Activated B cell treated with CpG ODN at 0.5 μM for 24 hours (primary cell): ENCODE results near the gene HBM. TPM values are rescaled to one million over a fixed set of nuclear protein-coding genes. Genes with fewer than 3 reads are reported as not detected.
"Not testable (repeated sequence)": the region's sequence is repeated elsewhere in the genome, so short reads cannot be mapped to it uniquely, and the experiment has no call there.

Experiments used
- ATAC-seq: fragments of 200-7000 bp; cut with Tn5 transposase; one replicate; pipeline ENCODE4 v1.10.0; 2021; ENCODE audit warnings: low read depth, mild to moderate bottlenecking, moderate library complexity
- CTCF ChIA-PET: fragments of 350-600 bp; sonication (Branson Sonifier 250); formaldehyde crosslinking; loops from one replicate; lab custom pipeline; 2021; ENCODE audit warnings: antibody characterized with exemption; lab: Charles Lee
- POLR2A ChIA-PET: fragments of 350-600 bp; sonication (Branson Sonifier 250); formaldehyde crosslinking; loops from one replicate; lab custom pipeline; 2021; ENCODE audit warnings: antibody characterized with exemption; lab: Charles Lee
- DNase-seq: peaks from one replicate; pipeline ENCODE4 v3.0.0; 2022
- H3K27ac Mint-ChIP-seq: one replicate; pipeline ENCODE4 v1.8.0; 2020; ENCODE audit warnings: mixed read lengths
- H3K27me3 Mint-ChIP-seq: one replicate; pipeline ENCODE4 v1.8.0; 2021; ENCODE audit warnings: mixed read lengths
- H3K36me3 Mint-ChIP-seq: one replicate; pipeline ENCODE4 v1.8.0; 2021; ENCODE audit warnings: low read depth, mixed read lengths
- H3K4me1 Mint-ChIP-seq: one replicate; pipeline ENCODE4 v1.8.0; 2021; ENCODE audit warnings: mixed read lengths
- H3K4me3 Mint-ChIP-seq: one replicate; pipeline ENCODE4 v1.8.0; 2020; ENCODE audit warnings: mild to moderate bottlenecking, mixed read lengths
- H3K9me3 Mint-ChIP-seq: one replicate; pipeline ENCODE4 v1.8.0; 2020; ENCODE audit warnings: mixed read lengths
- intact Hi-C: fragments of 100-400 bp; cut with micrococcal nuclease; formaldehyde crosslinking; loops from one replicate; pipeline ENCODE4 v1.15.1; 2024
- total RNA-seq: library from RNA; stranded (reverse); gene quantifications from 2 replicates; pipeline ENCODE4 v1.2.3, GENCODE V29; 2022
- TF ChIP-seq, protein P1 (sequence below): fragments of 200-600 bp; IDR thresholded peaks from one replicate; pipeline ENCODE4 v1.8.0; 2022; ENCODE audit warnings: antibody characterized with exemption, mild to moderate bottlenecking

Gene HBM
- total RNA-seq, 1 donor from 2014 or later, result not detected

DNA sequence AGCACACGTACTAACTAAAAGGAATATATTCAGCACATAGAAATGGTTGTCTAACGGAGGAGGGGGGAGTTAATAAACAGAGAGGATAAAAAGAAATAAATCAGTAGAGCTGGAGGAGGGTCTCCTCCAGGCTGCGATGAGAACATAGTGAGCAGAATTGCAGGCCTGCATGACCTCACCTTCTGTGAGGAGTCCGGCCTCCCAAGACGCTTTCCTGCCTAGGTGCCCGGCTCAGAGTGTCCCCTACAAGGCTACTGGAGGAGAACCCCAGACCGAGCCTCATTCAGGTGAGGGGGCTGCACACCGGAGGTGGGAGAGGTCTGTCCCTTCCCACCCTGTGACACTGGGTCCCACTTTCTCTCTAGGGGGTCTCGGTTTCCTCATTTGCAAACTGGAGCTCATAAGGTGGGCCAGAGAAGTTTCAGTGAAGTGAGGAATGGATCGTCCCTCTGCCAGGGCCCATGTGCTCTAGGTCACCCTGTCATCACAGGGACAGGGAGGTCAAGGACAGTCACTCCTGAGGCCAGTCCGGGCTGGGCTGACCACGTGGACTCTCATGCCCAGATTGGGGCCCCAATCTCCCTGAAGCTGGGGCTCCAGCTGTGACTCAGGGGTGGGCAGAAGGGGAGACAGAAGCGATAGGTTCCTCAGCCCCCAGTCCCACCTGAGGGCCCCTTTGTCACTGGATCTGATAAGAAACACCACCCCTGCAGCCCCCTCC, 3.3 kb upstream of the HBM start:
- intact Hi-C loops, result no loop called here
- ChIA-PET CTCF (no interaction called here), POLR2A (no interaction called here)
- H3K27ac Mint-ChIP-seq, result no peak overlapping the region
- DNase-seq, result no peak
- no peak for ATAC-seq
- TF ChIP-seq, protein P1, sequence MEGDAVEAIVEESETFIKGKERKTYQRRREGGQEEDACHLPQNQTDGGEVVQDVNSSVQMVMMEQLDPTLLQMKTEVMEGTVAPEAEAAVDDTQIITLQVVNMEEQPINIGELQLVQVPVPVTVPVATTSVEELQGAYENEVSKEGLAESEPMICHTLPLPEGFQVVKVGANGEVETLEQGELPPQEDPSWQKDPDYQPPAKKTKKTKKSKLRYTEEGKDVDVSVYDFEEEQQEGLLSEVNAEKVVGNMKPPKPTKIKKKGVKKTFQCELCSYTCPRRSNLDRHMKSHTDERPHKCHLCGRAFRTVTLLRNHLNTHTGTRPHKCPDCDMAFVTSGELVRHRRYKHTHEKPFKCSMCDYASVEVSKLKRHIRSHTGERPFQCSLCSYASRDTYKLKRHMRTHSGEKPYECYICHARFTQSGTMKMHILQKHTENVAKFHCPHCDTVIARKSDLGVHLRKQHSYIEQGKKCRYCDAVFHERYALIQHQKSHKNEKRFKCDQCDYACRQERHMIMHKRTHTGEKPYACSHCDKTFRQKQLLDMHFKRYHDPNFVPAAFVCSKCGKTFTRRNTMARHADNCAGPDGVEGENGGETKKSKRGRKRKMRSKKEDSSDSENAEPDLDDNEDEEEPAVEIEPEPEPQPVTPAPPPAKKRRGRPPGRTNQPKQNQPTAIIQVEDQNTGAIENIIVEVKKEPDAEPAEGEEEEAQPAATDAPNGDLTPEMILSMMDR, result no peak
- H3K9me3 Mint-ChIP-seq, result no peaks in the 10 kb centered on the region
- no peak overlapping the region for H3K4me3 Mint-ChIP-seq
- peaks cover 14% of the 10 kb centered on the region for H3K4me1 Mint-ChIP-seq
- H3K36me3 Mint-ChIP-seq, result no peaks in the 10 kb centered on the region
- peaks cover 30% of the 10 kb centered on the region for H3K27me3 Mint-ChIP-seq

DNA sequence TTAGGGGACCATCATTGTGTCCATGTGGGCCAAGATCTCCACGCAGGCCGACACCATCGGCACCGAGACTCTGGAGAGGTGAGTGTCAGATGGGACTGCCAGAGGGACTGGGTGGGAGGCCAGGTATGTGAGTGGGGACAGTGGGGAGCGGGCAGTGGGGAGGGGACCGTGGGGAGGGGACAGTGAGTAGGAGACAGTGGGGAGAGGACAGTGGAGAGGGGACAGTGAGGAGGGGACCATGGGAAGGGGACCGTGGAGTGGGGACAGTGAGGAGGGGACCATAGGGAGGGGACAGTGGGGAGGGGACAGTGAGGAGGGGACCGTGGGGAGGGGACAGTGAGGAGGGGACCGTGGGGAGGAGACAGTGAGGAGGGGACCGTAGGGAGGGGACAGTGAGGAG, 2.6 kb upstream of the HBM start:
- H3K36me3 Mint-ChIP-seq, ATAC-seq, H3K9me3 Mint-ChIP-seq, DNase-seq, H3K27ac Mint-ChIP-seq, POLR2A ChIA-PET, CTCF ChIA-PET, intact Hi-C loops, H3K4me3 Mint-ChIP-seq: not testable (repeated sequence)
- peaks cover 30% of the 10 kb centered on the region for H3K27me3 Mint-ChIP-seq
- H3K4me1 Mint-ChIP-seq, result peaks cover 14% of the 10 kb centered on the region

DNA sequence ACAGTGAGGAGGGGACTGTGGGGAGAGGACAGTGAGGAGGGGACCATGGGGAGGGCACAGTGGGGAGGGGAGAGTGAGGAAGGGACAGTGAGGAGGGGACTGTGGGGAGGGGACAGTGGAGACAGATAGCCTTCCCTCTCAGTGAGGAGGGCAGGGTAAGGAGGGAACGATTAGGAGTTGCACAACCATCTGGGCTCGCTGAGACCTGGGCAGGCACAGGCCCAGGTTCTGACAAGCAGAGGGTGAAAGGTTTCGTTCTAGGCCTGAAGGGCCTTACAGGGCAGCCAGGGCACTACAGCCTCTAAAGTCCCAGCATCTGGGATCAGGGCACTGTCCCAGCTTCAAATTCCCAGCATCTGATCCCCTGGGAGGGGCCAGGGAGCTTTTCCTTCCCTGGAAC, 2.1 kb upstream of the HBM start:
- H3K27ac Mint-ChIP-seq, H3K9me3 Mint-ChIP-seq, intact Hi-C loops, H3K4me3 Mint-ChIP-seq, ATAC-seq, POLR2A ChIA-PET, DNase-seq, H3K36me3 Mint-ChIP-seq, CTCF ChIA-PET: not testable (repeated sequence)
- peaks cover 32% of the 10 kb centered on the region for H3K27me3 Mint-ChIP-seq
- H3K4me1 Mint-ChIP-seq, result peaks cover 14% of the 10 kb centered on the region

DNA sequence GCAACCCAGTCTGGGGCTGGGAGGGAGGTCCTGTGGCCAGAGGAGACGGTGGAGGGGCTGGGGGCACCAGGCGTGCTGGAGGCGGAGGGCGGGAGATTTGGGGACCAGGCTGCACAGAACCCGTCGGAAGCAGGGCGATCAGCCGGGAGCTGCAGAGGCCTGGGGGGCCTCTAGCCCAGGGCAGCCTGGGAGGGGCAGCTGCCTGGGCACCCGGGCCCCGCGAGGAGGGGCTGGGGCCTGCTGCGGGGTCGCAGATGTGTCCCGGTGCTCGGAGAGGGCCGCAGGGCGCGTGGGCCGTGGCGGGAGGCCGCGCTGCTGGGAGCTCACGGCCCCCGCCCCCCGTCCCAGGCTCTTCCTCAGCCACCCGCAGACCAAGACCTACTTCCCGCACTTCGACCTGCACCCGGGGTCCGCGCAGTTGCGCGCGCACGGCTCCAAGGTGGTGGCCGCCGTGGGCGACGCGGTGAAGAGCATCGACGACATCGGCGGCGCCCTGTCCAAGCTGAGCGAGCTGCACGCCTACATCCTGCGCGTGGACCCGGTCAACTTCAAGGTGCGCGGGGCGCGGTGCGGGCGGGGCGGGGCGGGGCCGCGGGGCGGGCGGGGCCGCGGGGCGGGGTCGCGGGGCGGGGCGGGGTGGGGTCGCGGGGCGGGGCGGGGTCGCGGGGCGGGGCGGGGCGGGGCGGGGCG, 1.5 kb upstream of the HBM start:
- Mint-ChIP-seq H3K4me1 (peaks cover 14% of the 10 kb centered on the region), H3K27me3 (peaks cover 33% of the 10 kb centered on the region)
- DNase-seq, intact Hi-C loops, CTCF ChIA-PET, H3K27ac Mint-ChIP-seq, H3K36me3 Mint-ChIP-seq, H3K9me3 Mint-ChIP-seq, POLR2A ChIA-PET, H3K4me3 Mint-ChIP-seq: not testable (repeated sequence)
- ATAC-seq, result peak; percentile 53

DNA sequence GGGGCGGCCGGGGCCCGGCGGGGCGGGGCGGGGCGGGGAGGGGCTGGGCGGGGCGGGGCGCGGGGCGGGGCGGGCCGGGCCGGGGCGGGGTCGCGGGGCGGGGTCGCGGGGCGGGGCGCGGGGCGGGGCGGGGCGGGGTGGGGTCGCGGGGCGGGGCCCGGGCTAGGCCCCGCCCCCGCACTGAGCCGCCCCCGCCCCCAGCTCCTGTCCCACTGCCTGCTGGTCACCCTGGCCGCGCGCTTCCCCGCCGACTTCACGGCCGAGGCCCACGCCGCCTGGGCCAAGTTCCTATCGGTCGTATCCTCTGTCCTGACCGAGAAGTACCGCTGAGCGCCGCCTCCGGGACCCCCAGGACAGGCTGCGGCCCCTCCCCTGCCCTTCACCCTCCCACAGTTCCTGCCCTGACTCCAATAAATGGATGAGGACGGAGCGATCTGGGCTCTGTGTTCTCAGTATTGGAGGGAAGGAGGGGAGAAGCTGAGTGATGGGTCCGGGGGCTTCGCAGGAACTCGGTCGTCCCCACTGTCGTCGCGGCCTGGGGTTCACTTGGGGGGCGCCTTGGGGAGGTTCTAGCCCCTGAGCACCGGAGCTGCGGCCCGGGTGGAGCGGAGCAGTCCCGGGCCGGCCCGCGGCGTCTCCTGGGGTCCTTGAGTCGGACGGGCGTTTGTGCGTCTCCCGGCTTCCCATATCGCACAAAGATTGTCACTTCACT, 795 bp upstream of the HBM start:
- Mint-ChIP-seq H3K27me3 (peaks cover 35% of the 10 kb centered on the region), H3K36me3 (no peaks in the 10 kb centered on the region), H3K4me1 (peaks cover 14% of the 10 kb centered on the region), H3K27ac (no peak overlapping the region), H3K4me3 (peak overlapping the region; percentile 38), H3K9me3 (no peaks in the 10 kb centered on the region)
- DNase-seq (no peak), ATAC-seq (peak; percentile 60)
- TF ChIP-seq, protein P1, result no peak
- CTCF ChIA-PET, result no interaction called here
- intact Hi-C loops, result no loop called here
- POLR2A ChIA-PET, result no interaction called here

DNA sequence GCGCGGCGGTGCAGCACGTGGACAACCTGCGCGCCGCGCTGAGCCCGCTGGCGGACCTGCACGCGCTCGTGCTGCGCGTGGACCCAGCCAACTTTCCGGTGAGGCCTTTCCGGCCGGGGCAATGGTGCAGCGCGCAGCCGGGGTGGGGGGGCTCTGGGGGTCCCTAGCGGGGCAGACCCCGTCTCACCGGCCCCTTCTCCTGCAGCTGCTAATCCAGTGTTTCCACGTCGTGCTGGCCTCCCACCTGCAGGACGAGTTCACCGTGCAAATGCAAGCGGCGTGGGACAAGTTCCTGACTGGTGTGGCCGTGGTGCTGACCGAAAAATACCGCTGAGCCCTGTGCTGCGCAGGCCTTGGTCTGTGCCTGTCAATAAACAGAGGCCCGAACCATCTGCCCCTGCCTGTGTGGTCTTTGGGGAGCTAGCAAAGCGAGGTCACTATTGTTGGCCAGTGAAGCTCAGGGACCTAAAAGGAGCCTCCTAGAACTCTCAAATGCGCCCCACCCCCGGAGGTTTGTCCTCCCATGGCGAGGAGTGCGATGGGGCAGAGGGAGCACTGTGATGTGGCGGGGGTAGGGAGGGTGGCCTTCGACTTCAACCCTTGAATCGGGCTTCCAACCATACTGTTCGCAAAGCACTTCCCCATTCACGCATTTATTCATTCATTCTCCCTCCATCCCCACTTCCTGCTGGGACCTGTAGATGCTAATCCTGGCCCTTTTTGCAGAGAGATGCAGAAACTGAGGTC, 770 bp downstream of the HBM start:
- H3K4me3 Mint-ChIP-seq, result no peak overlapping the region
- intact Hi-C loops, result no loop called here
- H3K9me3 Mint-ChIP-seq, result no peaks in the 10 kb centered on the region
- no peak overlapping the region for H3K27ac Mint-ChIP-seq
- H3K36me3 Mint-ChIP-seq, result no peaks in the 10 kb centered on the region
- H3K27me3 Mint-ChIP-seq, result peaks cover 38% of the 10 kb centered on the region
- no peak for DNase-seq
- ATAC-seq, result no peak
- H3K4me1 Mint-ChIP-seq, result peaks cover 14% of the 10 kb centered on the region
- TF ChIP-seq, protein P1, result no peak
- ChIA-PET CTCF (no interaction called here), POLR2A (interaction anchor here (0.6 kb wide), 1 partner anchor 422 kb away, joined by 3 read pairs; no protein-coding TSS in a partner anchor)
